ENCODE data around the gene EXOC3L4. TPM values are rescaled to one million over a fixed set of nuclear protein-coding genes. Genes with fewer than 3 reads are reported as not detected.

The EXOC3L4 gene
- total RNA-seq, 6 experiments from 2014 or later, result 0.45 TPM; not detected in 5

DNA sequence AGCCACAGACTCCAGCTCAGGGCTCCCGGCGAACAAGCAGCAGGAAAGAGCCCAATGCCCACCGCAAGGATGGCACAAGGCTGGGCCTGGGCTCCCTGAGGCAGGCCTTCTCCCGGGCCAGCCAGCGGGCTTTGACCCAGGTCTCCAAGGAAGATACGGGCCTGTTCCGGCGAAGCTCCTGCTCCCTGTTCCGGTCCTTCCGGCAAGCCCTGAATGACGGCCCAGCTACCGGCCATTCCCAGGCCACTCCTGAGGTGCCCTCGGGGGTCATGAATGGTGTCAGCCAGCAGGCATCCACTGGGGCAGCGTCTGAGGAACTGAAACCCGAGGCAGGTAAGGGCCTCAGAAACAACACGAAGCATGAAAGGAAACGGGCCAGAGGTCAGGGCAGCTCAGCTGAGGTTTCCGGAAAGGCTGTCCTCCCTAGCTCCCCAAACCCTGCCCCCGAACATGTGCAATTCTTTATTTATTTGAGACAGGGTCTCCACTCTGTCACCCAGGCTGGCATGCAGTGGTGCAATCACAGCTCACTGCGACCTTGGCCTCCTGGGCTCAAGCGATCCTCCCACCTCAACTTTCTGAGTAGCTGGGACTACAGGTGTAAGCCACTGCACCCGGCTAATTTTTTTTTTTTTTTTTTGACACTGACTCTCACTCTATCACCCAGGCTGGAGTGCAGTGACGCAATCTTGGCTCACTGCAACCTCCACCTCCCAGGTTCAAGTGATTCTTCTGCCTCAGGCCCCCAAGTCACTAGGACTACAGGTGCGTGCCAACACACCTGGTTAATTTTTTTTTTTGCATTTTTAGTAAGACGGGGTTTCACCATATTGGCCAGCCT lies 6.0 kb downstream of the EXOC3L4 start:
- H3K4me3 Mint-ChIP-seq, result no peak overlapping the region
- TF ChIP-seq, protein P1, sequence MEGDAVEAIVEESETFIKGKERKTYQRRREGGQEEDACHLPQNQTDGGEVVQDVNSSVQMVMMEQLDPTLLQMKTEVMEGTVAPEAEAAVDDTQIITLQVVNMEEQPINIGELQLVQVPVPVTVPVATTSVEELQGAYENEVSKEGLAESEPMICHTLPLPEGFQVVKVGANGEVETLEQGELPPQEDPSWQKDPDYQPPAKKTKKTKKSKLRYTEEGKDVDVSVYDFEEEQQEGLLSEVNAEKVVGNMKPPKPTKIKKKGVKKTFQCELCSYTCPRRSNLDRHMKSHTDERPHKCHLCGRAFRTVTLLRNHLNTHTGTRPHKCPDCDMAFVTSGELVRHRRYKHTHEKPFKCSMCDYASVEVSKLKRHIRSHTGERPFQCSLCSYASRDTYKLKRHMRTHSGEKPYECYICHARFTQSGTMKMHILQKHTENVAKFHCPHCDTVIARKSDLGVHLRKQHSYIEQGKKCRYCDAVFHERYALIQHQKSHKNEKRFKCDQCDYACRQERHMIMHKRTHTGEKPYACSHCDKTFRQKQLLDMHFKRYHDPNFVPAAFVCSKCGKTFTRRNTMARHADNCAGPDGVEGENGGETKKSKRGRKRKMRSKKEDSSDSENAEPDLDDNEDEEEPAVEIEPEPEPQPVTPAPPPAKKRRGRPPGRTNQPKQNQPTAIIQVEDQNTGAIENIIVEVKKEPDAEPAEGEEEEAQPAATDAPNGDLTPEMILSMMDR (IDR thresholded peaks at IDR 0.05), result no peak
- no peak overlapping the region for H3K27ac Mint-ChIP-seq
- peaks cover 12% of the 10 kb centered on the region for H3K4me1 Mint-ChIP-seq (ENCODE audit: low read depth)
- H3K36me3 Mint-ChIP-seq (ENCODE audit: low read depth), result no peaks in the 10 kb centered on the region
- no peak for DNase-seq
- H3K27me3 Mint-ChIP-seq (ENCODE audit: insufficient read depth), result peaks cover 24% of the 10 kb centered on the region
- no peaks in the 10 kb centered on the region for H3K9me3 Mint-ChIP-seq

DNA sequence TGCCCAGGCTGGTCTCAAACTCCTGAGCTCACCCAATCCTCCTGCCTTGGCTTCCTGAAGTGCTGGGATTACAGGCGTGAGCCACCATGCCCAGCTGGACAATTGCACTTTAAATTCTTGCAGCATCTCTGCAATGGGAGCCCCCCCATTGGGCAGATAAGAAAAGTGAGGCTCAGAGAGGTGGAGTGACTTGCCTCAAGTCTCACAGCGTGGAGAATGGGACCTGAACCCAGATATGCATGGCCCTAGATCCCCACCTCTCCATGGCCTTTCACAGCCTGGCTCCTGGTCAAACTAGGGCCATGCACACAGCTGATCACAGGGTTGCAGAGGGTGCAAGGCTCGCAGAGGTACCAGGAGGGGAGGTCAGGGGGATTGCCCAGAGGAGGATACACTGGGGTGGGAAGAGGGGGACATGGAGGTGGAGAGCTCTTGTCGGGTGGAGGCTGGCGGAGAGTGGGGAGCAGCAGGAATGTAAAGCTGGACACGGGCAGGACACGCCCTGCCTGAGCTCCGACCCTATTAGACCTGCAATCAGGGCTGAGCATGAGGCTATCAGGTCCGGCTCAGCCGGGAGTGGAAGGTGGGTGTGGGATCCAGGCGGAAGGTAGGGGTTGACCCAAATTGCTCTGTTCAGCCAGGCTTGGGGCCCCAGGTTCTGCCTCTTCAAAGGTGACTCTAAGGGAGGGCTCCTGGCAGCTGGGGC lies 6.9 kb downstream of the EXOC3L4 start:
- H3K9me3 Mint-ChIP-seq, result no peaks in the 10 kb centered on the region
- H3K27me3 Mint-ChIP-seq (ENCODE audit: insufficient read depth), result peaks cover 24% of the 10 kb centered on the region
- H3K27ac Mint-ChIP-seq, result no peak overlapping the region
- no peaks in the 10 kb centered on the region for H3K36me3 Mint-ChIP-seq (ENCODE audit: low read depth)
- no peak overlapping the region for H3K4me3 Mint-ChIP-seq
- no peak for DNase-seq
- peaks cover 12% of the 10 kb centered on the region for H3K4me1 Mint-ChIP-seq (ENCODE audit: low read depth)
- TF ChIP-seq, protein P1 (IDR thresholded peaks at IDR 0.05), result no peak

DNA sequence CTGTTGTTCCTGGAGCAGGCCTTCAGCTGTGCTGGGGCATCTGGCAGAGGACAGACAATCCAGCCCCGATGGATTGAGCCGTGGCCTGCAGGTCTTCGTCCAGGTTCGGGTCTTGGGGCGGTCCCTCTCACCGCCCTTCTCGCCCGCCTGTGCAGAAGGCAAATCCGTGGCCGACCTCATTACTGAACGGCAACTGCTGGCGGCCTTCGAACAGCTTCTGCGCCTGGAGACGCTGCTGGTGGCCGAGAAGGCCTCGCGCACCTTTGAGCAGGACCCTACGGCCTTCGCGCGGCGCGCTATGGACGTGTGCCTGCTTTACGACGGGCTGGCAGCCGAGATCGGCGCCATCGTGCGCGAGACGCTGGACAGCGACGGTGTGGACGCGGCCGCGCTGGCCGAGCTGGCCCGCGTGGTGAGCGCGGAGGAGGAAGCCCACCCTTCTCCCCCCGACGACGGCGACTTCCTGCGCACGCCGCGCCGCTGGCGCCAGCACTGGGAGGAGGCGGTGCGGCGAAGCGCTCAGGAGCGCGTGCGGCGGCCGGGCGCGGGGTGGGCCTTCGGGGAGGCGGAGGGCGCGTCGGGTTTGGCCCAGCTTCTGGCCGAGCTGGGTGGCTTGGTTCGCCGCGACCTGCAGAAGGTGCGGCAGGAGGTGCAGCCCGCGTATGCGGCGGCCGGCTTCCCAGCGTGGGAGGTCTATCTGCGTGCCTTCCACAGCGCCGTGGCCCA lies 7.6 kb downstream of the EXOC3L4 start:
- no peaks in the 10 kb centered on the region for H3K36me3 Mint-ChIP-seq (ENCODE audit: low read depth)
- no peak overlapping the region for H3K4me3 Mint-ChIP-seq
- no peak overlapping the region for H3K27ac Mint-ChIP-seq
- no peaks in the 10 kb centered on the region for H3K9me3 Mint-ChIP-seq
- TF ChIP-seq, protein P1 (IDR thresholded peaks at IDR 0.05), result no peak
- peaks cover 12% of the 10 kb centered on the region for H3K4me1 Mint-ChIP-seq (ENCODE audit: low read depth)
- peaks cover 20% of the 10 kb centered on the region for H3K27me3 Mint-ChIP-seq (ENCODE audit: insufficient read depth)
- DNase-seq, result no peak

DNA sequence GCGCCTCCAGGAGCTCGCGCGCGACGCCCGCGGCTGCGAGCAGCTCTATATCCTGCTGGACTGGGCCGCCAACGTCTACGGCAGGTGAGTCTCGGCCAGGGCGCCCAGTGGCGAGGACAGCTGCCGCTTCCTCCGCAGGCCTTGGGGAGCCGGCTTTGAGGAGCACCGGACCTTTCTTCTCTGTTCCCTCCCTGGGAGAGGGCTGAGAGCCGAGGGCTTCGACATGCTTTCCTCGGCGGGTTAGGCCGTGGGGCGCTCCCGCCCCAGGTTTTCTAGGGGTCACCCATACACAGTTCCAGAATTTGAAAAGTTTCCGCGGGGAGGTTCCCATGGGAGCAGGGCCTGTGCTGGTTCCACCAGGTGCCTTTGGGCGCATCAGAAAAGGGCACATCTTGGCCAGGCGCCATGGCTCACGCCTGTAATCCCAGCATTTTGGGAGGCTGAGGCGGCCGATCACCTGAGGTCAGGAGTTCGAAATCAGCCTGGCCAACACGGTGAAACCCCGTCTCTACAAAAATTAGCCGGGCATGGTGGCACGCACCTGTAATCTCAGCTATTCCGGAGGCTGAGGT lies 8.2 kb downstream of the EXOC3L4 start:
- DNase-seq, result no peak
- Mint-ChIP-seq H3K4me1 (ENCODE audit: low read depth) (peaks cover 12% of the 10 kb centered on the region), H3K27ac (no peak overlapping the region), H3K9me3 (no peaks in the 10 kb centered on the region), H3K36me3 (ENCODE audit: low read depth) (no peaks in the 10 kb centered on the region), H3K27me3 (ENCODE audit: insufficient read depth) (peaks cover 18% of the 10 kb centered on the region), H3K4me3 (no peak overlapping the region)
- TF ChIP-seq, protein P1 (IDR thresholded peaks at IDR 0.05), result no peak
